ENCODE results near the gene SLC35F2.
"Not testable (repeated sequence)": the region's sequence is repeated elsewhere in the genome, so short reads cannot be mapped to it uniquely, and the experiment has no call there.

The SLC35F2 gene

DNA sequence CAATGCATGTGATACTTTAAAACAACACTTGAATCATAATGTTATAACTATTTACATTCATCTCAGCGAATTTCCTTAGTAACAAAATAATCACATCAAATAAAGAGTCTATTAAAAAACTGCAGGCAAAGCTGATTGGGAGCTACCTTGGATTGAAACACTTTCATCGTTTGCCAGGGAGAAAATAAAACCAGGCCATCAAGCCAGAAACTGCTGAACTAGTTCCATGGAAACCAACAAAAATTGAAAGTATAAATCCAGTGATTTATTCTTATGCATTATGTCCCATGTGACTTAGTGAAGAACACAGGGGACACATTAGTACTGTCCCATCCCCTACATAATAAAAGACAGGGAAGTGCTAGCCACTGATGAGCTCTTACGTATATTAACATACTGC, 21.7 kb downstream of the SLC35F2 start:
- TF ChIP-seq, protein P1, sequence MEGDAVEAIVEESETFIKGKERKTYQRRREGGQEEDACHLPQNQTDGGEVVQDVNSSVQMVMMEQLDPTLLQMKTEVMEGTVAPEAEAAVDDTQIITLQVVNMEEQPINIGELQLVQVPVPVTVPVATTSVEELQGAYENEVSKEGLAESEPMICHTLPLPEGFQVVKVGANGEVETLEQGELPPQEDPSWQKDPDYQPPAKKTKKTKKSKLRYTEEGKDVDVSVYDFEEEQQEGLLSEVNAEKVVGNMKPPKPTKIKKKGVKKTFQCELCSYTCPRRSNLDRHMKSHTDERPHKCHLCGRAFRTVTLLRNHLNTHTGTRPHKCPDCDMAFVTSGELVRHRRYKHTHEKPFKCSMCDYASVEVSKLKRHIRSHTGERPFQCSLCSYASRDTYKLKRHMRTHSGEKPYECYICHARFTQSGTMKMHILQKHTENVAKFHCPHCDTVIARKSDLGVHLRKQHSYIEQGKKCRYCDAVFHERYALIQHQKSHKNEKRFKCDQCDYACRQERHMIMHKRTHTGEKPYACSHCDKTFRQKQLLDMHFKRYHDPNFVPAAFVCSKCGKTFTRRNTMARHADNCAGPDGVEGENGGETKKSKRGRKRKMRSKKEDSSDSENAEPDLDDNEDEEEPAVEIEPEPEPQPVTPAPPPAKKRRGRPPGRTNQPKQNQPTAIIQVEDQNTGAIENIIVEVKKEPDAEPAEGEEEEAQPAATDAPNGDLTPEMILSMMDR (IDR thresholded peaks at IDR 0.05; ENCODE audit: low read depth, low read length, missing control alignments) = no peak
- H3K4me3 ChIP-seq (ENCODE audit: low read depth, low read length) = no peak overlapping the region
- no peak for DNase-seq (ENCODE audit: low read depth)

DNA sequence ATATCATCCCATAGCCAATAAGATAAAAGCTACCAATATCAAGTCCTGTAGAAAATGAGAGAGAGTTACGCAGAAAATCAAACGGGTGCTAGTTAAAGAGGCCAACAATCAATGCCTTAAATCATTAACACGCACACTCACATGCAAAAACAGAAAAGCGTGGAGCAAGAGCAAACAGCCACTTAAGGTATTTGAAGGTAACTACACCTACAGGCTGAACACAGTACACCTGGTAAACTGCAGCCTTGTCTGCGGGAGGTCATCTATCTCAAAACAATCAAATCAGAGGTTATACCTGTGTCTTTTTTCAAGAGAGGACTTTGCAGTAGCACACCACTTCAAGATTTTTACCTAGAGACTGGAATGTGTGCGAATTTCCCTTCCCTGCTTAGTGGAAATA, 23.6 kb downstream of the SLC35F2 start:
- no peak for DNase-seq (ENCODE audit: low read depth)
- TF ChIP-seq, protein P1 (IDR thresholded peaks at IDR 0.05; ENCODE audit: low read depth, low read length, missing control alignments) = no peak
- no peak overlapping the region for H3K4me3 ChIP-seq (ENCODE audit: low read depth, low read length)

DNA sequence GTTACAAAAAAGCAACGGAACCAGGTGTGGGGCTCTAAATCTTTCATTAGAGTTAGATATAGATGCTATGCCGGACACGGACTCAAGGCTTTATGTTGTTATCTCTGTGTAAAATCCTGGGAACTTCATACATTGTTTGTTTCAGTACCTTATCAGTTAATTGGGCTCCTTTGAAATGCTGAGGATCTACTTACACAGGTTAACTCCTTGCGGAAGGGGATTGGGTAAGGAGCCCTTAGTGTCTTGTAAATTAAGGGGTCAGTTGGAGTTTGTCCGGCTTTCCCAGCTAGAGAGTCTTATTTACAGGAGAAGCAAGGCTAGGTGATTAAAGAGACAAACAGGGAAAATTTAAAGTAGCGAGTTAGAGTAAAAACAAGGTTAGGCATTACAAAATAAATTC, 24.7 kb downstream of the SLC35F2 start:
- not testable (repeated sequence) for DNase-seq (ENCODE audit: low read depth)

DNA sequence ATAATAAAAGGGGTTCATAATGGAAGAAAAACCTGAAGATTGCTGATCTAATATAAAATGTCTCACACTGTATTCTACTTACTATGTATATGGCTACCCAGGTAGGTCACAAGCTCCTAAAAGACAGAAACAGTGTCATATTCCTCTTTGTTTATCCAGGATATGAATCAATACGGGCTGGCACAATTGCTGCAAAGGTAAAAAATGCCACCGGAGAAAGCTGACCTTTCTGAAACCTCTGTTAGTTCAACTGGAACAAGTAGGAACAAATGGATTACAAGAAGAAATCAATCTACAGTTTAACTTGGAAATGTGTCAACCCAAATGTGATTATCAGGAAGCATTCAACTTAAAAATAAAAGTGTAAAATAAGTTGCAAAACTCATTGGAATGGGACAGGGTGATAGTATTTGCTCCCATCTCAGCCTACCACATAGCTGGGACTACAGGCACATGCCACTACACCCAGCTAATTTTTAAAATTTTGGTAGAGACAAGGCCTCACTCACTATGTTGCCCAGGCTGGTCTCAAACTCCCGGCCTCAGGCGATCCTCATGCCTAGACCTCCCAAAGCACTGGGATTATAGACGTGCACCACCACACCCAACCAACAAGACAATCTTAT, 27.6 kb downstream of the SLC35F2 start:
- TF ChIP-seq, protein P1 (IDR thresholded peaks at IDR 0.05; ENCODE audit: low read depth, low read length, missing control alignments) = no peak
- DNase-seq (ENCODE audit: low read depth) = no peak
- H3K4me3 ChIP-seq (ENCODE audit: low read depth, low read length) = no peak overlapping the region

More for the DNA sequence above, 24.7 kb downstream of the SLC35F2 start:
- H3K4me3 ChIP-seq (ENCODE audit: low read depth, low read length) = not testable (repeated sequence)

DNA sequence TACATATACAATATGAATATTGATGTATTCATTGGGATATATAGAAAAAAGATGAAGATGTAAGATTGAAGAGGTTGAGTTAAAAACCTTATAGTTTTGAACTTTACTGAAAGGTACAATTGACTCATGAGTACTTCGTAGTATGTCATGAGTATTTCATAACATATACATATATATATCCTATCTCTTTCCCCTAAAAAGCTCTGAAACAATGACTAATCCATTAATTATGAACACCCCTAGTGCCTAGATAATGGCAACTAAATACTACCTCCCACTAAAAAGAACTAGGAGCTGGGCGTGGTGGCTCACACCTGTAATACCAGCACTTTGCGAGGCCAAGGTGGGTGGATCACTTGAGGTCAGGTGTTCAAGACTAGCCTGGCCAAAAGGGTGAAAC, 31.5 kb downstream of the SLC35F2 start:
- DNase-seq (ENCODE audit: low read depth) = no peak
- no peak overlapping the region for H3K4me3 ChIP-seq (ENCODE audit: low read depth, low read length)
- TF ChIP-seq, protein P1 (IDR thresholded peaks at IDR 0.05; ENCODE audit: low read depth, low read length, missing control alignments) = no peak

DNA sequence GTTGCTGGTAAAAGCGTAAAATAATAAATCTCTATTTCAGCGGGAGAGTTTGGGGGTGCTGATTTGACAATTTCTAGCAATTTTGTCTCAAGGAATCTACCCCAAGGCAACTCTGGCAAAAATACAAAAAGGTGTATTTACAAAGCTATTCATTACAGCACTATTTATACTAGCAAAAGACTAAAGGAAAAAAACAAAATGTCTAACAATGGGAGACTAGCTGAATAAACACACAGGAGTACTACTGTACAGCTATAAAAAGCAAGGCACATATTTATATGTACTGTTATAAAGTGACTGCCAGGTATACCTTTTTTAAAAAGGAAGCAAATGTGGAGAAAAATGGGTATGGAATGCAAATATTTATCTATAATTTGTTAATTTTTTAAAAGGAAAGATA, 32.7 kb downstream of the SLC35F2 start:
- H3K4me3 ChIP-seq (ENCODE audit: low read depth, low read length) = no peak overlapping the region
- no peak for DNase-seq (ENCODE audit: low read depth)
- TF ChIP-seq, protein P1 (IDR thresholded peaks at IDR 0.05; ENCODE audit: low read depth, low read length, missing control alignments) = no peak

DNA sequence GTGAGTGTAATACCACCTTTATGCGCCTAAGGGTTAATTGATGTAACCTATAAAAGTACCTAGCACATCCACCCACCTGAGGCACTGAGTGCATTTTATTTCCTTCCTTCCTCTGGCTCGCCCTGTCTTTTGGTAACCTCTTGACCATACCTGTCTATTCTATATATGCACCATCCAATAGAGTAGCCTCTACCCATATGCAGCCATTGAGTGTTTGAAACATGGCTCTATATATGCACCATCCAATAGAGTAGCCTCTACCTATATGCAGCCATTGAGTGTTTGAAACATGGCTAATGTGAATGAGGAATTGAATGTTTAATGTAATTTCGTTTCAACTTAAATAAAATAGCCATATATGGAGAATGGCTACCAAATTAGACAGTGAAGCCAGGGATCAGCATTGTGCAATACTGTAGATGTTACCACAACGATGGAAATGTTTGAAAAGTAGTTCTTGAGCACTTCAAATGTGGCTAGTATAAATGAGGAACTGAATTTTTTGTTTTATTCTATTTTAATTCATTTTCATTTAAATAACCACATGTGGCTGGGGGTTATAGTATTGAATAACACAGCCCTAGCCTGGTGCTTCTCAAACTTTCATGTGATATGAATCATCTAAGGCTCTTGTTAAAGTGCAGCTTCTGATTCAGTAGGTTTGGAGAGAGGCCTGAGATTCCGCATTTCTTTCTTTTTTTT, 33.8 kb downstream of the SLC35F2 start:
- no peak overlapping the region for H3K4me3 ChIP-seq (ENCODE audit: low read depth, low read length)
- TF ChIP-seq, protein P1 (IDR thresholded peaks at IDR 0.05; ENCODE audit: low read depth, low read length, missing control alignments) = no peak
- DNase-seq (ENCODE audit: low read depth) = no peak
